Measurements from ENCODE around the gene CDK11A.
"Not testable (repeated sequence)": the region's sequence is repeated elsewhere in the genome, so short reads cannot be mapped to it uniquely, and the experiment has no call there.

Gene CDK11A

DNA sequence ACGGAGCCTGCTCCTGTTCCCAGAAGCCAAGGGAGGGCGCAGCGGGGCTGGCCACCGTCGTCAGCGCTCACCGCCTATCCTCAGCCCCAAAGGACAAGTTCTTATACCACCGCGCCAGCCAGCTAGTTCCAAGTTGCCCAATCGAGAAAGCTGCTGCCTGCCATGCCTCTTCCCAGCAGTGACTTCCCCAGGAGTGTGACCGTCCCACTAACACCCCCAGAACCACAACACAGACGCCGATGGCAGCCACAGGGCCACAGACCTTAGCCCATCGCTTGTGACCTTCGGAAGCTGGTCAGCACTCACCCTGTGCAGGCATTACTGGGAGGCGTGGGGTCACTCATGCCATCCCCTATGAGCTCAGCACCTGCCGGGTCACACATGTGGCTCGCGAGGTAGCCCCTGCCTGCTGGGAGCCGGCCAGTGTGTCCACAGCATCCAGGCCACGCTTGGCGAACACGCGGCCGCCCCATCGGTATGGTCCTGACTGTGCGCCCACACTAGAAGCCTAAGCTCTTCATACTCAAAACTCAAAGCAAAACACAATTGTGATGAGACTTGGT lies 34.0 kb upstream of the CDK11A start:
- no peak overlapping the region for H3K9ac ChIP-seq (ENCODE audit: low read depth, low read length)
- peaks cover 12% of the 10 kb centered on the region for H3K36me3 ChIP-seq (ENCODE audit: insufficient read depth, low read length)
- no peaks in the 10 kb centered on the region for H3K4me1 ChIP-seq (ENCODE audit: insufficient read depth, low read length)
- no peaks in the 10 kb centered on the region for H3K9me3 ChIP-seq (ENCODE audit: control insufficient read depth, insufficient read depth, low read length)

DNA sequence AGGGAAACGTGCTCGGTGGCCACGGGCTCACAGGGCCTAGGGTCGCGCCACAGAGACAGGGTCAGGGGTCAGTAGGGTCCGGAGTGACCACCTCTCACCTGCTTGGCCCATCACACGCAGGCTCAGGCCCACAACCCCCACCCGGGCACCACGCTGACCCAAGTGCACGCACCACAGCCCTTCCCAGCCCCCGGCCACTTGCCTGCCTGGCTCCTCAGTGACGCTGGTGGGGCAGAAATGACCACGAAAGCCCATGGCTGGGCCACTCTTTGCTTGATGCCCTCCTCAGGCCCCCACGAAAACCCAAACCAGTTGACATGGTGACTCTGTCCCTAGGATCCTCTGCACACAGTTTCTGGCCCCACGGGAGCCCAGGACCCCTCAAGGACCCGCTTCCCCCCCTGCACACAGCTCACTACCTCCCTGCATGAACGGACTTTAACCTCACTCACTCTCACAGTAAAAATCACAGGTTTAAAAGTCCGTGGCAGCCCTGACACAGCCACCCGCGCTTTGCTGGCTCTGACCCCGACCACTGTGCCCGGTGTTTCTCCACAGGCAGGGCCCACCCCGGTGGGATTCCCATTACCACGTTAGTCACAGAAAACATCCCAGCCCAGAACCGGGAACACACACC lies 33.4 kb upstream of the CDK11A start:
- peaks cover 12% of the 10 kb centered on the region for H3K36me3 ChIP-seq (ENCODE audit: insufficient read depth, low read length)
- H3K9ac ChIP-seq (ENCODE audit: low read depth, low read length), result no peak overlapping the region
- H3K9me3 ChIP-seq (ENCODE audit: control insufficient read depth, insufficient read depth, low read length), result no peaks in the 10 kb centered on the region
- H3K4me1 ChIP-seq (ENCODE audit: insufficient read depth, low read length), result no peaks in the 10 kb centered on the region

DNA sequence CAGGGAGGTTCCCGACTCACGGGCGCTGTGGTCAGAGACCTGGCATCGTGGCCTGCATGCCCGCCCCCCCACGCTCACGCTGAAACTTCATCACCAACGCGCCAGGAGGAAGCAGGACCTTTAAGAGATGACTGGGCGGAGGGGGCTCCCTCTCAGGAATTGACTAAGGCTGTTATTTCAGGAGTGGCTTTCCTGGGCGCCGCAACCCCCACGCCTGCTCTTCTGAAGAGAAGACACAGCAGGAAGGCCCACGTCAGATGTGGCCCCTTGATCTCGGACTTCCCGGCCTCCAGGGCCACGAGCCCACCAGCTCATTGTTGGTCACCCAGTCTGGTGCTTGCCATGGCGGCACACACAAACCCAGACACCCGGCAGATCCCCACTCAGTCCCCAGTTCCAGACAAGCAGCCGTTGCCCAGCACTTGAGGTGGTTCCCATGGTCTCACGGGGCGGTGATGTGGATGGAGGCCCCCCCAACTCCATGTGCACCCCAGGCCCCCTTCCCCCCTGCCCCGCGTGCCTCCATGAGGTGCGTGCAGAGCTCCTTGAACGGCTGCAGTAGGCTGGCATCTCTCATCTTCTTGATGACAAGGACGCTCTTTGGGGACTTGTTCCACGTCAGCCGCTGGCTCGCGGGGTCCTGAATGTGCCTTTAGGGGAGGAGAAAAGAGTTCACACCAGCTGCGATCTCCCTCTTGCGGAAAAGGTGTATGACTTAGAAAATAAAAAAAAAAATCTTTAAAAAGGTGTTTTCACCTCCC lies 32.7 kb upstream of the CDK11A start:
- Histone ChIP-seq H3K36me3 (ENCODE audit: insufficient read depth, low read length) (peaks cover 12% of the 10 kb centered on the region), H3K4me1 (ENCODE audit: insufficient read depth, low read length) (no peaks in the 10 kb centered on the region), H3K9ac (ENCODE audit: low read depth, low read length) (no peak overlapping the region), H3K9me3 (ENCODE audit: control insufficient read depth, insufficient read depth, low read length) (no peaks in the 10 kb centered on the region)

DNA sequence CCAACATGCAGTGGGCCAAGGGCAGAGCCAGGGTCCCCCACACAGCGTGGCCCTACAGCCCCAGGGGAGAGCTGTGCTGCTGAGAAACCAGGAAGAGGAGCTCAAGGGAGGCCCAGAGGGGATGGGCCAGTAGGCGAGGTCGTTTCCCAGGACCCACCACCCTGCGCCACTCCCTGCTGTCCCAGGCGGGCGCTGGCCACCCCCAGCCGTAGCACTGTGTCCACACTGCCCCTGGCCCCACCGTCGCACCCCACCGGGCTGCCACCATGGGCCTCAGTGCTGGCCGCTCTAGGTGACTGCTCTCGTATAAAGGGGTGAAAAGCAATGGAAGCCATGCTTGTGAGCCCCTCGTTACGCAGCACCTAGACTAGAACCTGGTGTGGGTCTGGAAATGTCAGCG lies 31.7 kb upstream of the CDK11A start:
- Histone ChIP-seq H3K36me3 (ENCODE audit: insufficient read depth, low read length) (peaks cover 5% of the 10 kb centered on the region), H3K9ac (ENCODE audit: low read depth, low read length) (no peak overlapping the region), H3K9me3 (ENCODE audit: control insufficient read depth, insufficient read depth, low read length) (no peaks in the 10 kb centered on the region), H3K4me1 (ENCODE audit: insufficient read depth, low read length) (no peaks in the 10 kb centered on the region)

DNA sequence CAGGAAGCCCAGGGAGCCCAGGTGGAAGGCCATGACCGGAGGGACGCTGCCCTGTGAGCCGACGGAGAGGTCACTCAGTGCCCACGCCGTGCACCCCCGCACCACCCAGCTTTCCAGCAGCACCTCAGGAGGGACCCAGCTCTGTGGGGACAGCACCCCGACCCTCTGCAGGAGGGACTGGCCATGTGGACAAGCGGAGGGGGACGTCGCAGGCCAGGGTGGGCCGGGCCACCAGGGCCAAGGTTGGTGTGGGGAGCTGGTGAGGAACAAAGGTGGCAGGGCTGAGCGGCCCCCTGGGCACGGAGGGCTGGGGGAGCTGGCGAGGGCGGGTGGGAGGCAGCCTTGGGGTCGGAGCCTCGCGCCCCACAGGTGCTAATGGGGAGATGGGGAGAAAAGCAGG lies 31.3 kb upstream of the CDK11A start:
- Histone ChIP-seq H3K9ac (ENCODE audit: low read depth, low read length) (no peak overlapping the region), H3K36me3 (ENCODE audit: insufficient read depth, low read length) (peaks cover 5% of the 10 kb centered on the region), H3K4me1 (ENCODE audit: insufficient read depth, low read length) (no peaks in the 10 kb centered on the region), H3K9me3 (ENCODE audit: control insufficient read depth, insufficient read depth, low read length) (no peaks in the 10 kb centered on the region)

DNA sequence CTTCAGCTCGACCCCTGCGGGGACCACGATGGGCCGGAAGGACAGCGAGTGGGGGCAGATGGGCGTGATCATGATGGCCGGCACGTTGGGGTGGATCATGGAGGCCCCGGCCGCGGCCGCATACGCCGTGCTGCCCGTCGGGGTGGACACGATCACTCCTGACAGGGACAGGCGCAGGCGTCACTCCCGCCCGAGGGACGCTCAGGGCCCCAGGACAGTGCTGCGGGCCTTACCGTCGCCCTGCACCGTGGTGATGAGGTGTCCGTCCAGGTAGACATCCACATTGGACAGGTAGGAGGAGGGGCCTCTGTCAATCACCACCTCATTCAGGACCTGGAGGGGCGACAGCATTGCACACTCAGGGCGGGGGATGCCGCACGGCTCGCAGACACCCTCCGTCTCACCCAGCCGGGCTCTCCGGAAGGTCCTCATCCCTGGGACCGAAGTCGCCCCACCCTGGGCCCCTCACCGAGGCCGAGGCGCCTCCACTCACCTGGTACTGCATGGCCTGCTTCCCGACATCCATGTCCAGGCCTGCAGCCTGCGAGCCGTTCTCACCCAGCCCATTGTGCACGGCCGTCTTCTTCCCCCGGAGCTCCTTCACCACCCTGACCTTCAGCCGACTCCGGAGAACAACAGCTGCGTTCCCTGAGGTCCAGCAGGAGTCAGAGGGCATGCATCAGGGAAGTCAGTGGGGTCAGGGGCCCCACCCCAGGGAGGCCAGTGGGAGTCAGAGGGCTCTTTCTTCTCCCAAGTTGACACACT lies 30.1 kb upstream of the CDK11A start:
- no peak overlapping the region for H3K9ac ChIP-seq (ENCODE audit: low read depth, low read length)
- H3K4me1 ChIP-seq (ENCODE audit: insufficient read depth, low read length), result no peaks in the 10 kb centered on the region
- H3K36me3 ChIP-seq (ENCODE audit: insufficient read depth, low read length), result peaks cover 5% of the 10 kb centered on the region; the same call in 1 of the 2 replicates
- no peaks in the 10 kb centered on the region for H3K9me3 ChIP-seq (ENCODE audit: control insufficient read depth, insufficient read depth, low read length)

DNA sequence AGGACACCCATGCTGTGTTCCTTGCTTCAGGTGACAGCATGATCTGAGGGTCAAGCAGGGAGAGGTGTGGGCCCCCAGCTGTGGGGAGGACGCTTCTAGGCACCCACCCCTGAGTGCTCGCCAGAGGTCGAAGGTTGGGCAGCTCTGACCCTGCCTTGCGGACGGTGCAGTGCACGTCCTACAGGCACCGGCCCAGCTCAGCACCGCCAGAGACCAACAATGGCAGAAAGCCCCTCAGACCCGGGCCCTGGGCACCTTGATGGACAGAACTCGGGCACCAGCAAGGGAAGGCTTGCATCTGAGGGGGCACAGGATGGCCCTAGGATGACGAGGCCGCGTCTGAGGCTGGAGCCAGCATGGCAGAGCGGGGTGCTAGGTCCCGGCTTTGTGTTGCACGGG lies 29.4 kb upstream of the CDK11A start:
- Histone ChIP-seq H3K36me3 (ENCODE audit: insufficient read depth, low read length) (peaks cover 5% of the 10 kb centered on the region; the same call in 1 of the 2 replicates), H3K9ac (ENCODE audit: low read depth, low read length) (no peak overlapping the region), H3K9me3 (ENCODE audit: control insufficient read depth, insufficient read depth, low read length) (no peaks in the 10 kb centered on the region), H3K4me1 (ENCODE audit: insufficient read depth, low read length) (no peaks in the 10 kb centered on the region)

DNA sequence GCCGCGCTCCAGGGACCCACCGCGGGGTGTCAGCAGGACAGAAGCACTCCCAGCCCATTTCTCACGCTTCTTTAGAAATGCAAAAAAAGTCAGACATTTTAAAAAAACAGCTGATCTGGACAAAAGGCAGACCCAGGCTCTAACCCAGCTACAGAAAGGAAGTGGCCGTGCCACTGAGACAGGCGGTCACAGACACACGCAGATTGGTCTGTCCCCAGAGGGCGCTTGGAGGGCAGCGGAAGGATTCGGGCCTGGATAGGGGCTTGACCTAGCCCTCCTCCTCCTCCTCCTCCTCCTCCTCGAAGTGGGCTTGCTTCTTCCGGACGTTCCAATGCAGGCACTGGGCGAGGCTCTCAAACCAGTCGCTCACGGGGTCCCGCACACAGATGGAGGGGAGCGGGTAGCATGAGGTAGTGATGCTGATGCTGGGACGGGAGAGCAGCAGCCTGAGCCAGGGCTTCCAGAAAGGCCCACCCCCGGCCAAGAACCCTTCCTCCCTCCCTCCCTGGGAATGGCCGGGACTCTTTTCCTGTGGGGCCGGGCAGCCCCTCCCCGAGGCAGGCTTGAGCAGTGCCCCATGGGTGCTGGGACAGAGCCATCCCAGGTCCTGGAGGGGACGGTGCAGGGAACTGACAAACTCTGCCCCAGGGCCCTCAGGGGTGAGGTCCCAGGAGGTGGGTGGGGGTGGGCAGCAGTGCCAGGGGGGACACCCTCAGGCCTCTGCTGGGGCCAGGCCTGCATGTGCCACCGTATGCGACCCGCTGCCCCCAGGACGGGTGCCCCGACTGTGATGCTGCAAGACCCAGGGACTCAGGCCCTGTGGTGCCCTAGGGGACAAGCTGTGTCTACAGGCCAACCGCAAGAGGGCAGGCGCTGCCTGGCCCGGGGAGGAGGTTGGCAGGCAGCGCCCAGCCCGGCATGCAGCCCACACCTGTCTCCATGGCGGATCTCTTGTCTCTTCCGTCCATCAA lies 28.8 kb upstream of the CDK11A start:
- Histone ChIP-seq H3K4me1 (ENCODE audit: insufficient read depth, low read length) (no peaks in the 10 kb centered on the region), H3K9ac (ENCODE audit: low read depth, low read length) (no peak overlapping the region), H3K9me3 (ENCODE audit: control insufficient read depth, insufficient read depth, low read length) (no peaks in the 10 kb centered on the region), H3K36me3 (ENCODE audit: insufficient read depth, low read length) (peaks cover 5% of the 10 kb centered on the region; the same call in 1 of the 2 replicates)

DNA sequence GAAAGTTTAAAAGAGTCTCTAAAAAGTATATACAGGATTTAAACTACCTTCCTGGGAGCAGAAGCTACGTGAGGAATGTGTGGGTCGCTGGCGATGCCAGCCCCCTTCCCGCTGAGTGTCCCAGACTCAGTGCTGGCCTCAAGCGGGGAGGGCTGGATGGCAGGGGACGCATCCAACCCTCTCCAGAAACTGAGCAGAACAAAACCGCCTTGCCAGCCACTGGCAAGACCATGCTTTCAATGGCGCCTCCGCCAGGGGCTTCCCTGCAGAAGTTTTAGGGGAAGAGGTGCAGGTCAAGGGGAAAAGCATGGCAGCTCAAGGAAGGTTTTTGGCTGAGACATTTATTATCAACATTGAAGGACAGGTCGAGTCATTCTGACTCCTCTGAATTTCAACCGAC lies 28.0 kb upstream of the CDK11A start:
- H3K36me3 ChIP-seq (ENCODE audit: insufficient read depth, low read length), result peaks cover 5% of the 10 kb centered on the region; the same call in 1 of the 2 replicates

DNA sequence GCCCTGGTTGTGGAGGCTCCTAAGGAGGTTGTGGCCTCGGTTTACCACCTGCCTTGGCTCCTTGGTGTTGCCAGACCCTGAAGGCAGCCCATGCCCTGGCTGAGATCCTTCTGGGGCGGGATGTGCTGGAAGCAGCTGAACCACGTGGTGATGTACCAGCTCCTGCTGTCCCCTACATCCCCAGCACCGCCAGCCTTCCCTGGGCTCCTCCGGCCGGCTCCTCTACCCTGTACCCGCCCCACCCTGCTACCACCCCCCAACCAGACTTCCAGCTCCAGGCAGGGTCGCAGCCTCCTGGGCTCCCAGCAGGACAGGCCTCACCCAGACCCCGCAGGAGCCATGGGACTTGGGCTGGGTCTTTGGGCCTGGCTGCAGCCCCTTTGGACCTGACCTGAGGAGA lies 25.8 kb upstream of the CDK11A start:
- H3K9ac ChIP-seq (ENCODE audit: low read depth, low read length); H3K9me3 ChIP-seq (ENCODE audit: control insufficient read depth, insufficient read depth, low read length); H3K4me1 ChIP-seq (ENCODE audit: insufficient read depth, low read length); H3K36me3 ChIP-seq (ENCODE audit: insufficient read depth, low read length): not testable (repeated sequence)

More for the DNA sequence above, 28.0 kb upstream of the CDK11A start:
- no peaks in the 10 kb centered on the region for H3K4me1 ChIP-seq (ENCODE audit: insufficient read depth, low read length)
- no peaks in the 10 kb centered on the region for H3K9me3 ChIP-seq (ENCODE audit: control insufficient read depth, insufficient read depth, low read length)
- H3K9ac ChIP-seq (ENCODE audit: low read depth, low read length), result no peak overlapping the region

DNA sequence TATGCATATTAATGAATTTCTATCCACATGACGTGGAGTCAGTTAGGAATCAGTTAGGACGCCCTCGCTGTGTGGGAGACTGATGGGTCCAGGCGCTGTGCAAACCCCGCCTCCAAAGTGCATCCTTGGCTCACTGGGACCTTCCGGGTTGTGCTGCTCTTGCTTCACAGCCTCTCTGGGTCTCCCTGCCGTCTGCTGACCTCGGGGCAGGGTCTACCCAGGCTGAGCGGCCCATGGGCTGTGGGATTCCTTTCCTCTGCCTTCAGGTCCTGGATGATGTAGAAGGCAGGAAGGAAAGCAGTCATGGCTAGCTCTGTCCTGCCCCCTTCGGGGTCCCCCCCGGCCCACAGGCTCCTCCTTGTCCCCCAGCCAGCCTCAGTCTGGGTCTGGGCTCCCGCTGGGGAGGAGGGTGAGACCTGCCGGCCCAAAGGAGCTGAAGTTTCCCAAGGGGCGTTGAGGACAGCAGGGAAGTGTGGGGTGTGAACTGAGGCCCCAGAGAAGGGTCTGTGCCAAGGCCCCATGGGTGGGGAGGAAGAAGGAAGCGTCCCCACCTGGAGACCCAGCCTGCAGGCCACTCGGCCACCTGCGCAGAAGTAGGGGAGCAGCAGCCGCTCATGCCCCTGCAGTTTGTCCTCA lies 24.6 kb upstream of the CDK11A start:
- H3K4me1 ChIP-seq (ENCODE audit: insufficient read depth, low read length), result no peaks in the 10 kb centered on the region
- no peaks in the 10 kb centered on the region for H3K9me3 ChIP-seq (ENCODE audit: control insufficient read depth, insufficient read depth, low read length)
- no peaks in the 10 kb centered on the region for H3K36me3 ChIP-seq (ENCODE audit: insufficient read depth, low read length)
- no peak overlapping the region for H3K9ac ChIP-seq (ENCODE audit: low read depth, low read length)

DNA sequence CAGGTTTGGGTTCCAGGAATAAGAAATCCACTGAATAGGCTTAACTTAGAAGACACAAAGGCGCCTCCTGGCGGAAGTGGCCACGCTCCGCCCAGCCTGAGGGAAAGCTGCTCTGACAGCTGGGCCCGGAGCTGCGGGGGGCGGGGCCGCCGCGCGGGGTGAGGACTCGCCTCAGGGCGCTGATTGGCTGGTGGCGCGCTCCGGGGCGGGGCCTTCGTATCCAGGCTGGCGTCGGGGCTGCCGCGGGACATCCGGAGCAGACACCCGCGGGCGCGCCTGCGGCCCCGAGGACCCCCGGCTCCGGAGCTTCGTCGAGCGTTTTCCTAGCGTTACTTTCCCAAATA lies 22.4 kb upstream of the CDK11A start:
- H3K9ac ChIP-seq (ENCODE audit: low read depth, low read length), result not testable (repeated sequence)

DNA sequence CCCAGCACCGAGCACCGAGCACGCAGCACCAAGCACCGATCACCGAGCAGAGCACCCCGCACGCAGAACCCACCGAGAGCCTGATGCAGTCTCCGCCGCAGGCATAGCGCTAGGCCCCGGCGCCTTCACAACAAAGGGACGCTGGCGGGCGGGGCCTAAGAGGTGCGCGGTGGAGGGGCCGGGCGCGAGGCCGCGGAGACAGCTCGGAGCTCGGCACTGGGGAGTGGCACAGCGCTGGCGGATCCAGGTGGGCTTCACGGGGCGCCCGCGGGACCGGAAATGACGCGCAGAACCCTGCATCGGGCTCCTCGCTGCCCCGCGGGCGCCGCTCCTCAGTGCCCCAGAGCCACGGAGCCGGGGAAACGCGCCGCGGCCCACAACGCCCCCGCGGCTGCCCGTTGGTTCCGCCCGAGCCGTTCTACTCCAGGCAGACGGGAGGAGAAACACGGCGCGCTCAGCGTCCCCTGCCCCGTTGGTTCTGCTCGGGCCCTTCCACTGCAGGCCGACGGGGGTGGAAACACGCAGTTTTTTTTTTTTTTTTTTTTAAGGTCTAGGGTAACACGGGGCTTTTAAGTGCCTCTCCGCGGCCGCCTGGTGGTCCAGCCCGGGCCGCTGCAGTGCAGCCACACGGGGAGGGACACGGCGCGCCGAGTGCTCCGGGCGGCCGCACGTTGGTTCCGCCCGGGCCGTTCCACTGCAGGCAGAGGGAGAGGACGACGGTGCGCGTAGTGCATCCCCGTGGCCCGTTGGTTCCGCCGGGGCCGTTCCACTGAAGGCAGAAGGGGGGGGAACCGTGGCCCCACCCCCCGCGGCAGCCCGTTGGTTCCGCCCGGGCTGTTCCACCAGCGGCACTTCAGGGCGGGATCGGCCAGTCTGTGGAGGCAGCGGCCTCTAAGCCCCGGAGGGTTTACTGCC lies 21.8 kb upstream of the CDK11A start:
- H3K4me1 ChIP-seq (ENCODE audit: insufficient read depth, low read length); H3K9me3 ChIP-seq (ENCODE audit: control insufficient read depth, insufficient read depth, low read length); H3K36me3 ChIP-seq (ENCODE audit: insufficient read depth, low read length): not testable (repeated sequence)
- peak overlapping the region; percentile 33; the same call in 1 of the 2 replicates for H3K9ac ChIP-seq (ENCODE audit: low read depth, low read length)

More for the DNA sequence above, 22.4 kb upstream of the CDK11A start:
- H3K9me3 ChIP-seq (ENCODE audit: control insufficient read depth, insufficient read depth, low read length); H3K4me1 ChIP-seq (ENCODE audit: insufficient read depth, low read length); H3K36me3 ChIP-seq (ENCODE audit: insufficient read depth, low read length): not testable (repeated sequence)

Measured in ES-I3 (cell line).